Measurements from ENCODE around the gene DNASE1L3. TPM values are rescaled to one million over a fixed set of nuclear protein-coding genes. Genes with fewer than 3 reads are reported as not detected.

Gene DNASE1L3
- total and polyA plus RNA-seq, 2 of the 4 experiments (the other 2 are of a cell fraction) = not detected

DNA sequence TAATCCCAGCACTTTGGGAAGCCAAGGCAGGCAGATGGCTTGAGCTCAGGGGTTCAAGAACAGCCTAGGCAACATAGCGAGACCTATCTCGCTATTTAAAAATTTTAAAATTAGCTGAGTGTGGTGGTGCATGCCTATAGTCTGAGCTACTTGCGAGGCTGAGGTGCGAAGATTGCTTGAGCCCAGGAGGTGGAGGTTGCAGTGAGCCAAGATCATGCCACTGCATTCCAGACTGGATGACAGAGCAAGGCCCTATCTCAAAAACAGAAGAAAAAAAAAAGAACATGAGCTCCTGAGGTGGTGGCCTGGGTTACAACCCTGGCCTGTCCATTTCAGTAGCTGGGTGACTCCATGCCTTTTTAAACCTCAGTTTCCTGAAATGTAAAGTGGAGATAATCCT is 7.2 kb downstream of the DNASE1L3 start:
- no peak overlapping the region for H2AFZ ChIP-seq (replicated peaks; ENCODE audit: low read length, poor library complexity)
- ChIA-PET POLR2A (ENCODE audit: unreplicated experiment) (no interaction called here), CTCF (no interaction called here)
- no peak for TF ChIP-seq RCOR1 (IDR thresholded peaks at IDR 0.05; ENCODE audit: insufficient replicate concordance, low read length)
- TF ChIP-seq USF2 (IDR thresholded peaks at IDR 0.05; ENCODE audit: low read depth, low read length) = no peak
- TF ChIP-seq, protein P1, sequence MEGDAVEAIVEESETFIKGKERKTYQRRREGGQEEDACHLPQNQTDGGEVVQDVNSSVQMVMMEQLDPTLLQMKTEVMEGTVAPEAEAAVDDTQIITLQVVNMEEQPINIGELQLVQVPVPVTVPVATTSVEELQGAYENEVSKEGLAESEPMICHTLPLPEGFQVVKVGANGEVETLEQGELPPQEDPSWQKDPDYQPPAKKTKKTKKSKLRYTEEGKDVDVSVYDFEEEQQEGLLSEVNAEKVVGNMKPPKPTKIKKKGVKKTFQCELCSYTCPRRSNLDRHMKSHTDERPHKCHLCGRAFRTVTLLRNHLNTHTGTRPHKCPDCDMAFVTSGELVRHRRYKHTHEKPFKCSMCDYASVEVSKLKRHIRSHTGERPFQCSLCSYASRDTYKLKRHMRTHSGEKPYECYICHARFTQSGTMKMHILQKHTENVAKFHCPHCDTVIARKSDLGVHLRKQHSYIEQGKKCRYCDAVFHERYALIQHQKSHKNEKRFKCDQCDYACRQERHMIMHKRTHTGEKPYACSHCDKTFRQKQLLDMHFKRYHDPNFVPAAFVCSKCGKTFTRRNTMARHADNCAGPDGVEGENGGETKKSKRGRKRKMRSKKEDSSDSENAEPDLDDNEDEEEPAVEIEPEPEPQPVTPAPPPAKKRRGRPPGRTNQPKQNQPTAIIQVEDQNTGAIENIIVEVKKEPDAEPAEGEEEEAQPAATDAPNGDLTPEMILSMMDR (conservative IDR thresholded peaks at IDR 0.05; ENCODE audit: low read depth, low read length) = no peak
- TF ChIP-seq MAFK (IDR thresholded peaks at IDR 0.05; ENCODE audit: low read depth, low read length) = no peak
- TF ChIP-seq MXI1 (IDR thresholded peaks at IDR 0.05; ENCODE audit: borderline replicate concordance, low read depth, low read length) = no peak
- no peak for TF ChIP-seq CEBPB (IDR thresholded peaks at IDR 0.05; ENCODE audit: low read depth, low read length)
- TF ChIP-seq NFE2L2 (IDR thresholded peaks at IDR 0.05; ENCODE audit: low read depth, low read length) = no peak
- TF ChIP-seq, protein P2, sequence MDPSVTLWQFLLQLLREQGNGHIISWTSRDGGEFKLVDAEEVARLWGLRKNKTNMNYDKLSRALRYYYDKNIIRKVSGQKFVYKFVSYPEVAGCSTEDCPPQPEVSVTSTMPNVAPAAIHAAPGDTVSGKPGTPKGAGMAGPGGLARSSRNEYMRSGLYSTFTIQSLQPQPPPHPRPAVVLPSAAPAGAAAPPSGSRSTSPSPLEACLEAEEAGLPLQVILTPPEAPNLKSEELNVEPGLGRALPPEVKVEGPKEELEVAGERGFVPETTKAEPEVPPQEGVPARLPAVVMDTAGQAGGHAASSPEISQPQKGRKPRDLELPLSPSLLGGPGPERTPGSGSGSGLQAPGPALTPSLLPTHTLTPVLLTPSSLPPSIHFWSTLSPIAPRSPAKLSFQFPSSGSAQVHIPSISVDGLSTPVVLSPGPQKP (IDR thresholded peaks at IDR 0.05; ENCODE audit: borderline replicate concordance, low read depth, low read length) = no peak
- no peak for TF ChIP-seq CHD1 (IDR thresholded peaks at IDR 0.05; ENCODE audit: low read depth, low read length)
- H3K23ac ChIP-seq (ENCODE audit: low read depth, low read length) = no peak overlapping the region
- no peak overlapping the region for H2BK15ac ChIP-seq (ENCODE audit: low read depth, low read length)
- WGBS, 2 experiments (ENCODE audit: extremely low coverage in 2 of 2, insufficient read length in 1 of 2) = 91% methylated on average over 4 of the region's 4 CpGs; no CpG with 5 or more reads in 1 of the 2 experiments
- H4K91ac ChIP-seq (ENCODE audit: insufficient read depth, low read depth, low read length) = no peak overlapping the region
- H3K9me1 ChIP-seq (ENCODE audit: insufficient read depth, low read length) = no peaks in the 10 kb centered on the region
- dilution Hi-C loops (cut with HindIII; ENCODE audit: low sequenced_read_pairs, unreplicated experiment) (no loop called here), in situ Hi-C loops (cut with MboI; ENCODE audit: low sequenced_read_pairs) (no loop called here), intact Hi-C loops (cut with micrococcal nuclease) (no loop called here)
- BruUV-seq (replicated peaks) = no TSS peak
- peaks cover 15% of the 10 kb centered on the region for H3K27me3 ChIP-seq (ENCODE audit: control insufficient read depth, insufficient read depth, low read length)
- no peaks in the 10 kb centered on the region for H3K36me3 ChIP-seq (ENCODE audit: control insufficient read depth, insufficient read depth, low read length)
- ATAC-seq (ENCODE audit: low read depth) (no peak), DNase-seq (no peak)
- H2AK5ac ChIP-seq (ENCODE audit: low read depth, low read length) = no peak overlapping the region
- no peaks in the 10 kb centered on the region for H4K20me1 ChIP-seq (ENCODE audit: insufficient read depth, low read length)
- no peak overlapping the region for H4K5ac ChIP-seq (ENCODE audit: low read depth, low read length)
- H3K4ac ChIP-seq (ENCODE audit: low read depth, low read length) = no peak overlapping the region
- H3K9me3 ChIP-seq (ENCODE audit: control insufficient read depth, insufficient read depth, low read length) = peaks cover 2% of the 10 kb centered on the region; the same call in 1 of the 2 replicates
- no peak overlapping the region for H3K56ac ChIP-seq (ENCODE audit: extremely low read depth, insufficient read depth, low read length)
- H3K79me1 ChIP-seq (ENCODE audit: low read depth in 1 of 2, low read length in 2 of 2) = no peaks in the 10 kb centered on the region
- H3K4me2 ChIP-seq (ENCODE audit: low read depth, low read length) = no peak overlapping the region
- no peak overlapping the region for H3K4me3 ChIP-seq (ENCODE audit: insufficient read depth, low read depth, low read length)
- H2BK120ac ChIP-seq (ENCODE audit: low read depth, low read length) = no peak overlapping the region
- H3K18ac ChIP-seq (ENCODE audit: low read depth, low read length) = no peak overlapping the region
- peaks cover 3% of the 10 kb centered on the region for H3K4me1 ChIP-seq (ENCODE audit: control insufficient read depth, insufficient read depth, low read length)
- H2AK9ac ChIP-seq (replicated peaks; ENCODE audit: low read depth, low read length, poor library complexity) = no peak overlapping the region
- H4K8ac ChIP-seq (ENCODE audit: low read depth in 2 of 2, low read length in 2 of 2) = no peak overlapping the region
- no peak overlapping the region for H3K27ac ChIP-seq (ENCODE audit: insufficient read depth, low read length)
- no peak overlapping the region for H2BK5ac ChIP-seq (ENCODE audit: low read depth, low read length, poor library complexity, severe bottlenecking)
- no peak overlapping the region for H3K14ac ChIP-seq (replicated peaks; ENCODE audit: low read depth, low read length)
- no peak overlapping the region for H2BK20ac ChIP-seq (ENCODE audit: low read depth, low read length)
- no peak overlapping the region for H3K9ac ChIP-seq (ENCODE audit: low read depth, low read length)

Data from IMR-90 (cell line).